GM04504 (cell line): ENCODE results near the gene IQCM.

Experiments
- DNase-seq: peaks from one replicate; pipeline ENCODE4 v3.0.0-alpha.2; 2012; ENCODE audit warnings: low read depth

IQCM gene

GRCh38 chr4:149815743-149816142 lies at the start of gene IQCM:
IQCM (minus strand) TSS chr4:149815843; CDS start chr4:149742691, 73,152 bp downstream.
- DNase-seq: no peak

GRCh38 chr4:149857446-149857845 lies 41.8 kb upstream of the IQCM start:
- DNase-seq: no peak

DNA sequence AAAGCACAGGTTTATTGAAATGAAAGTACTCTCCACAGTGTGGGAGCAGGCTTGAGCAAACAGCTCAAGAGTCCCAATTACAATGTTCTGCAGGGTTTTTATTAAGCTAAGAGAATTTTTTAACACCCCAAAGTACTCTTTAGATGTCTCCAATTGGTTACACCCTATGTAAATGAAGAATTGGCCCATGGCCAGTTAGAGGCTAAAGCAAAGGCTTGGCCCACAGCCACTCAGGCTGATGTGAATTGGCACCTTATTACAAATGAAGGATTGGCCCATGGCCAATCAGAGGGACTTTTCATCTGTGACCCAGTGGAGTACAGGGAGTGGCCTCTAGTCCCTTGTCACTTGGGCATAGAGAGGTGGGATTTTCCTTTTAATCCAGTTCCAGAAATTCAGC lies 30.1 kb upstream of the IQCM start:
- no peak for DNase-seq

- no peak for DNase-seq
Measured at GRCh38 chr4:149841686-149842085, 26.0 kb upstream of the IQCM start.

DNA sequence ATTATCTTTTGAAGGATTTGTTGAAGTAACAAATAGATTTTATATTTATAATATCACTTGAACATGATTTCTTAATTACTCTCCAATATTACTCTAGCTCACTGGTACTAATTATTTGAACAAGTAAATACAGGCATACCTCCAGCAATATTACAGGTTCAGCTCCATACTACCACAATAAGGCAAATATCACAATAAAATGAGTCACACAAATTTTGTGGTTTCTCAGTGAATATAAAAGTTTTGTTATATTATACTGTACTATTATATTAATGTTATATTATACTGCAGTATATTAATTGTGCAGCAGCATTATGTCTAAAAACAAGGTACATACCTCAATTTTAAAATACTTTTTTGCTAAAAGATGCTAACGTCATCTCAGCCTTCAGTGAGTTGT lies 22.4 kb upstream of the IQCM start:
- no peak for DNase-seq

DNA sequence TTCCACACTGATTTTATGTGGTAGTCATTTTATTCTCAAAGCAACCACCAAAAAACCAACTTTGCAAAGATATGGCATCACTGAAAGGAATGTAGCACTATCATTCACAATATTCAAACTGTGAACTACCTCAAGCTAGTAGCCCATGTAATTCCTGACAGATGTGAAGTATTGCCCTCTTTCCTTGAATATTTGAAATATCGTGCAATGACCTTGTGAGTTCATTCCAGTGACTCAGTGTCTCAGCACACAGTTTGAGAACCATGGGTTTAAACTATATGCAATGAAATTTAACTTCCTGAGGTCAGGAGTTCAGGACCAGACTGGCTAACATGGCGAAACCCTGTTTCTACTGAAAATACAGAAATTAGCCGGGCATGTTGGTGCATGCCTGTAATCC lies 20.9 kb upstream of the IQCM start:
- DNase-seq: peak; percentile 32

DNA sequence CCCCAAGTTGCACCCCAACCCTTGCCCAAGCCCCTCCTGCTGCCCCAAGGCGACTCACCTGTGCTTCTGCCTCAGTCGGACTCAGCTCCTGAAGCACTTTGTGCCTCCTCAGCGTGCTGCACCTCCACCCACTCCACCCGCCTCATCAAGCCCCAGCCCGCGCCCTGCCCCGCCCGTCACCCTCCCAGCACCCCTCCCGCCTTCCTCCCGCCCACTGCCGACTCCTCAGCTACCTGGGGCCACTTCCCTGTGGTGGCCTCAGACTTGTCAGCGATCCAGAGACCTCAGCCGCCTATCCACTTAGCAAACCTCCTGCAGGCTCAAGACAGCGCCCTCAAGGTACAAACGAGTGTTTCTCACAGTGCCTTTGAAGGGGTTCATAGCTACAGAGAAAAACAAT lies 19.6 kb upstream of the IQCM start:
- no peak for DNase-seq

- no peak for DNase-seq
Measured at GRCh38 chr4:149831656-149832208, 16.1 kb upstream of the IQCM start.

- DNase-seq: no peak
Measured at GRCh38 chr4:149830823-149831222, 15.2 kb upstream of the IQCM start.

DNA sequence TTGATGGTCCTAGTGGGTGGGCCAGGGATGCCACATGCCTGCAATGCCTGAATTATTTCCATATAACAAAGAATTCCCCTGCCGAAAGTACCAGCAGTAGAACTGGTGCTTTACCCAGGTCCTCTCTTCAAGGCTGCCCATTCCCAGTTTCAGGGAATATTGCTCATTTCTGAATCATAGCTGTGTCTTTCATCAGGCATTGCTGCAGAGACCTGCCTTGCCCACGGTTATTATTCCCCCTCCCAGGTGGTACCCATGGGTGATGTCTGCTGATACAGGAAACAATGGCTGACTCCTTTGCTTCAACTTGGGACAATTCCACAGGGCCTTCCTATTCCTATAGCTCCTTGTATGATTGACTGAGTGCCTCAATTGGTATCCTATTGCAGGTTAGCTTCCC lies 9.7 kb upstream of the IQCM start:
- DNase-seq: no peak

- DNase-seq: peak; percentile 82
Measured at GRCh38 chr4:149823769-149824221, 8.2 kb upstream of the IQCM start.

DNA sequence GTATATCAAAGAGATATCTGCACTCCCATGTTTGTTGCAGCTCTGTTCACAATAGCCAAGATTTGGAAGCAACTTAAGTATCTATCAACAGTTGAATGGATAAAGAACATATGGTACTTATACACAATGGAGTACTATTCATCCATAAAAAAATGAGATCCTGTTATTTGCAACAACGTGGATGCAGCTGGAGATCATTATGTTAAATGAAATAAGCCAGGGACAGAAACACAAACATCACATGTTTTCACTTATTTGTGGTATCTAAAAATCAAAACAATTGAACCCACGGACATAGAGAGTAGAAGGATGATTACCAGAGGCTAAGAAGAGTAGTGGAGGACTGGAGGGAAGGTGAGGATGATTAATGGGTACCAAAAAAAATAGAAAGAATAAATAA lies 14.2 kb downstream of the IQCM start:
- peak; percentile 37 for DNase-seq

- no peak for DNase-seq
Measured at GRCh38 chr4:149799546-149799945, 16.1 kb downstream of the IQCM start.

- DNase-seq: no peak
Measured at GRCh38 chr4:149796381-149796780, 19.3 kb downstream of the IQCM start.

GRCh38 chr4:149795256-149795655 lies 20.4 kb downstream of the IQCM start:
- DNase-seq: no peak

GRCh38 chr4:149794352-149794751 lies 21.3 kb downstream of the IQCM start:
- no peak for DNase-seq

DNA sequence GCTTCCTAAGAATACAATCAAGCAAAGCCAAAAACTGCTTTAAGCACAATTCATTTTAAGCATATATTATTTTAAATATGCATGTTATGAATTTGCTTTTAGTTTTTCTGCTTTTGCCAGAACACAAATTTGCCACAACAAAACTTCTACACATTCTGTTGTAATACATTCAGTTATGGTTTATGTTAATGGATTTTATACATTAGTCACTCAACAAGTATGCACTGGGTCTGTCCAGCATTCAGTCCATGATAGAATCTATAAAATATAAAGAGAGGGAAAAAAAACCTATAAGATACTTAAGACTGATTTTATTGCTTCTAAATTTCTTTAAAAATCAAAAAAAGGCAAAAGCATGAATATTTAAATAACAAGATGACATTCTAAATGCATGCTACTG lies 22.2 kb downstream of the IQCM start:
- no peak for DNase-seq

GRCh38 chr4:149791851-149792250 lies 23.8 kb downstream of the IQCM start:
- DNase-seq: no peak

GRCh38 chr4:149790172-149790907 lies 25.3 kb downstream of the IQCM start:
- no peak for DNase-seq

DNA sequence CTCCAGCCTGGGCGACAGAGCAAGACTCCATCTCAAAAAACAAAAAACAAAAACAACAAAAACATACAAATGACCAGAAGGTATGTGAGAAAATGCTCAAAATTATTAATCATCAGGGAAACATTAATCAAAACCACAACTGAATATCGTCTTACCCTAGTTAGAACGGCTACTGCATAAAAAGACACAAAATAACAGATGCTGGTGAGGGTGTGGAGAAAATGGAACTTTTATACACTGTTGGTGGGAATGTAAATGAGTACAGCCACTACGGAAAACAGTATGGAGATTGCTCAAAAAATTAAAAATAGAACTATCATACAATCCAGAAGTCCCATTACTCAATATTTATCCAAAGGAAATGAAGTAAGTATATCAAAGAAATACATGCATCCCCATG lies 27.3 kb downstream of the IQCM start:
- DNase-seq: no peak

DNA sequence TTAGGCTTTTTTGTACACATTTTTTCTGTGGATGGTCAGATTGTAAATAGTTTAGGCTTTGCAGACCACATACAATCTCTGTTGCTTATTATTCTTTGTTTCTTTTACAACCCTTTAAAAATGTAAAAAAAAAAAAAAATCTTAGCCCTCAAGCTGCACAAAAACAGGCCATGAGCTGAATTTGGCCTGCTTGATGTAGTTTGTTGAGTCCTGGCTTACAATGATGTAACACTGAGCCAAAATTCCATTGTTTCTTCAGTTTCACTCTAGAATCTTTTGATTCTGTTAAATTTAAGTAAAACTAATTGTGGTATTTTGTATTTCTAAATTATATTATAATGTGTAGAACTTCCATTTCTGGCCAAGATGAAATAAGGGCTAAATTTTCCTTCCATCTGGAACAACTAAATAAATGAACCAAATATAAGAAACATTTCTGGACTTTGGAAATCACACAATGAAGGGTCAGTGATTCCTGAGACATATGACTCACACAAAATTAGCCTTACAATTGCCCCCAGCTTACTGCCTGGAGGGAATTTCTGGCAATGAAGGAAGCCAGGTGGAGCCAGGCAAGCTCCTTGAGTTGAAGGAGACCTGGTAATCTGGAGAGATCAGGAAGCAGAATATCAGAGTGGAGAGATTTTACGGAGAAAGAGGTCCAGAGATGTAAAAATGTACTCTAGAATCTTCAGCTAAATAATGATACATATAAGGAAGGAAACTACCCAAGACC lies 29.8 kb downstream of the IQCM start:
- DNase-seq: peak; percentile 46

GRCh38 chr4:149784018-149784417 lies 31.6 kb downstream of the IQCM start:
- no peak for DNase-seq

DNA sequence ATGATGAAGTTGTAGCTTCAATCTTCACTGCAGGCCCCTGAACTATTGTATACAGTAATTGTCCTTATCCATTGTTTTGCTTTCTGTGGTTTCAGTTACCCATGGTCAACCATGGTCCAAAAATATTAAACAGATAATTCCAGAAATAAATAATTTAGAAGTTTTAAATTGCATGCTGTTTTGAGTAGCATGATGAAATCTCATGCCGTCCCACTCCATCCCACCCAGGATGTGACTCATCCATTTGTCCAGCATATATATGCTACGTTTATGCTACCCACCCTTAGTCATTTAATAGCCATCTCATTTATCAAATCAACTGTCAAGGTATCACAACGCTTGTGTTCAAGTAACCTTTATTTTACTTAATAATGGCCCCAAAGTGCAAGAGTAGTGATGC lies 34.5 kb downstream of the IQCM start:
- DNase-seq: peak; percentile 42
